Neural crest cell (in vitro differentiated cells): Measurements from ENCODE around the gene DHH. TPM values are rescaled to one million over a fixed set of nuclear protein-coding genes. Genes with fewer than 3 reads are reported as not detected.

Experiments used
- DNase-seq: peaks from one replicate; pipeline ENCODE4 v3.0.0; 2021; ENCODE audit warnings: low read depth, mixed read lengths, low spot score
- H3K27ac Mint-ChIP-seq: one replicate; pipeline ENCODE4 v1.8.0; 2021; ENCODE audit warnings: mild to moderate bottlenecking, mixed read lengths; ENCODE audit not compliant: unreplicated experiment
- H3K27me3 Mint-ChIP-seq: 2 replicates; pipeline ENCODE4 v1.8.0; 2021; ENCODE audit warnings: low read depth, mild to moderate bottlenecking, mixed read lengths
- H3K36me3 Mint-ChIP-seq: 2 replicates; pipeline ENCODE4 v1.8.0; 2021; ENCODE audit warnings: low read depth, mild to moderate bottlenecking, mixed read lengths
- H3K4me1 Mint-ChIP-seq: 2 replicates; pipeline ENCODE4 v1.8.0; 2021; ENCODE audit warnings: mixed read lengths
- H3K4me3 Mint-ChIP-seq: one replicate; pipeline ENCODE4 v1.8.0; 2021; ENCODE audit warnings: mild to moderate bottlenecking, mixed read lengths
- H3K9me3 Mint-ChIP-seq: 2 replicates; pipeline ENCODE4 v1.8.0; 2021; ENCODE audit warnings: mixed read lengths
- CTCF ChIP-seq: fragments of 200-600 bp; sonication (generic); conservative IDR thresholded peaks from 2 replicates; pipeline ENCODE4 v1.5.0; 2021; ENCODE audit warnings: antibody characterized with exemption, mild to moderate bottlenecking
- total RNA-seq: library from RNA; stranded (reverse); gene quantifications from 2 replicates; pipeline ENCODE4 v1.2.1, GENCODE V29; 2021

Gene DHH
- total RNA-seq, 1 donor from 2014 or later, result 1.5 TPM

GRCh38 chr12:49061157-49061650 lies 33.4 kb downstream of the DHH start:
- no peaks in the 10 kb centered on the region for H3K36me3 Mint-ChIP-seq
- H3K4me1 Mint-ChIP-seq, result peaks cover 43% of the 10 kb centered on the region
- H3K27ac Mint-ChIP-seq, result peak overlapping the region; percentile 32
- DNase-seq, result no peak
- no peaks in the 10 kb centered on the region for H3K27me3 Mint-ChIP-seq
- TF ChIP-seq CTCF, result no peak
- H3K9me3 Mint-ChIP-seq, result no peaks in the 10 kb centered on the region
- H3K4me3 Mint-ChIP-seq, result peak overlapping the region; percentile 97

GRCh38 chr12:49060237-49061156 lies 34.1 kb downstream of the DHH start, which contains the start of gene KMT2D:
TSS of gene KMT2D (minus strand) at chr12:49060794. CDS start at chr12:49055324, 5,470 bp downstream.
- no peaks in the 10 kb centered on the region for H3K36me3 Mint-ChIP-seq
- peaks cover 50% of the 10 kb centered on the region for H3K4me1 Mint-ChIP-seq
- TF ChIP-seq CTCF, result peak; percentile 62
- H3K4me3 Mint-ChIP-seq, result peak within 1 kb of the TSS; percentile 97
- H3K27ac Mint-ChIP-seq, result peak within 1 kb of the TSS; percentile 99
- DNase-seq, result peak; percentile 91
- no peaks in the 10 kb centered on the region for H3K9me3 Mint-ChIP-seq
- no peaks in the 10 kb centered on the region for H3K27me3 Mint-ChIP-seq

GRCh38 chr12:49059299-49060171 lies 35.1 kb downstream of the DHH start:
- no peaks in the 10 kb centered on the region for H3K27me3 Mint-ChIP-seq
- peak overlapping the region; percentile 90 for H3K27ac Mint-ChIP-seq
- H3K36me3 Mint-ChIP-seq, result peaks cover 3% of the 10 kb centered on the region
- no peak for DNase-seq
- H3K4me1 Mint-ChIP-seq, result peaks cover 56% of the 10 kb centered on the region
- TF ChIP-seq CTCF, result no peak
- H3K4me3 Mint-ChIP-seq, result peak overlapping the region; percentile 79
- H3K9me3 Mint-ChIP-seq, result no peaks in the 10 kb centered on the region

- DNase-seq, result no peak
- peak overlapping the region; percentile 79 for H3K4me3 Mint-ChIP-seq
These were observed 35.6 kb downstream of the DHH start for GRCh38 chr12:49059045-49059298.

More at GRCh38 chr12:49059045-49059298, 35.6 kb downstream of the DHH start:
- no peak for TF ChIP-seq CTCF
- peaks cover 54% of the 10 kb centered on the region for H3K4me1 Mint-ChIP-seq
- peaks cover 3% of the 10 kb centered on the region for H3K36me3 Mint-ChIP-seq
- H3K27ac Mint-ChIP-seq, result peak overlapping the region; percentile 90
- H3K27me3 Mint-ChIP-seq, result no peaks in the 10 kb centered on the region
- H3K9me3 Mint-ChIP-seq, result no peaks in the 10 kb centered on the region
